ENCODE measurements around the gene STX2.
"Not testable (repeated sequence)": the region's sequence is repeated elsewhere in the genome, so short reads cannot be mapped to it uniquely, and the experiment has no call there.

STX2 gene

GRCh38 chr12:130838951-130839769, at the start of gene STX2:
Gene STX2, minus strand, starts transcription at chr12:130839250. Its CDS starts 151 bp downstream, at chr12:130839099.
- DNase-seq (ENCODE audit: low spot score), result peak; percentile 100

DNA sequence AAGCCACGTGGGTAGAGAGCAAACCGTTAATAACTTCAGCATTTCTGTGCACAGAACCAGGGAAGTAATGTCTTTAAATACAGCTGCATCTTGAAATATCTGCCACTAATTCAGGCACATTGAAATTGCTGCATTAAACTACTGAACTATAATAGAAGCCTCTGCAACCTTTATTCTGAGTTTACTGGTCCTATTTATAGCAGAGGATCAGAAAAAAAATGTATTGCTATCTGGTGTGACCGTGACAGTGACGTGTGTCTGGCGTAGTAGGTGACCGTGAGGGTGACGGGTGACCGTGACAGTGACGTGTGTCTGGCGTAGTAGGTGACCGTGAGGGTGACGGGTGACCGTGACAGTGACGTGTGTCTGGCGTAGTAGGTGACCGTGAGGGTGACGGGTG, 48.1 kb upstream of the STX2 start:
- not testable (repeated sequence) for DNase-seq (ENCODE audit: low spot score)

DNA sequence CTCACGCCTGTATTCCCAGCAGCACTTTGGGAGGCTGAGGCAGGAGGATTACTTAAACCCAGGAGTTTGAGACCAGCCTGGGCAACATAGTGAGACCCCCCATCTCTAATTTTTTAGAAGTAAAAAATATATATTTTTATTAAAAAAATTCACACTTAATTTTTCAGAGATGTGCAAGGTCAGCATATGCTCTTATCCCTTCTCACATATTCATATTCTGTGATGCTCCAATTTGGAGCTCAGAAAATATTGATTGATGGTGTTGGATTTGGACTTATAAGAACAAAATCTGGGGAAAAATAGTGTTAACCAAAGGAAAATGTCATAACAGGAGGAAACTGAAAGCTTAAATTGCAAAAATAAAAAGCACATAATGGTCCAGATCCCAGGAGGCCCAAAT, 42.5 kb upstream of the STX2 start:
- DNase-seq (ENCODE audit: low spot score), result no peak

DNA sequence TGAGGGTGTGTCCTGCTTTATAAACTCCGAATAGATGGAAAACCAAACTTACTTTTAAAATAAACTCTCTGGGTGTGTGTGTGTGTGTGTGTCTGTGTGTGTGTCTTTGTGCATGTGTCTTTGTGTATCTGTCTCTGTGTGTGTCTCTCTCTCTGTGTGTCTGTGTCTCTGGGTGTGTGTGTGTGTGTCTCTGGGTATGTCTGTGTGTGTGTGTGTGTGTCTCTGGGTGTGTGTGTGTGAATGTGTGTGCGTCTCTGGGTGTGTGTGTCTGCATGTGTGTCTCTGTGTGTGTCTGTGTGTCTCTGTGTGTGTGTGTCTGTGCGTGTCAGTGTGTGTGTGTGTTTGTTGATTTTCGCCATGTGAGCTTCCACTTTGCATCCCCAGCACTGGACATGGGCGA, 42.0 kb upstream of the STX2 start:
- no peak for DNase-seq (ENCODE audit: low spot score)

DNA sequence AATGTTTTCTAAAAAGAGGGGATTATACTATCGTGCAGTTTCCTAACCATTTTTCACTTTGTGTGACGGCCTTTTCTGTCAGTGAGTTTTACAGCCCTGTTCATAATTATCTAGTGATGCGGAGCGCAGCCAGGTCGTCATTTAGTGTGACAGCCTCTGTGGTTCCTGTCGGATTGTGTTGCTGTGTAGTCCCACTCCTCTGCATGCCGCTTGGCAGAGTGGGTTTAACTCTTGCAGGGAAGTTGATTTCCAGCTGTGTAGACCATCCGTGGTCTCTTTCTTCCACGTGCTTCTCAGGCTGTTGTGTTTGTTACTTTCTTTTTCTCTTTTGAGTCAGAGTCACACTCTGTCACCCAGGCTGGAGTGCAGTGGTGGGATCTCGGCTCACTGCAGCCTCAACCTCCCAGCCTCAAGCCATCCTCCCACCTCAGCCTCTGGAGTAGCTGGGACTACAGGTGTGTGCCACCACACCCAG, 41.4 kb upstream of the STX2 start:
- peak; percentile 17 for DNase-seq (ENCODE audit: low spot score)

GRCh38 chr12:130879781-130880389, 40.8 kb upstream of the STX2 start:
- DNase-seq (ENCODE audit: low spot score), result peak; percentile 22

GRCh38 chr12:130879212-130879686, 40.2 kb upstream of the STX2 start:
- DNase-seq (ENCODE audit: low spot score), result no peak

DNA sequence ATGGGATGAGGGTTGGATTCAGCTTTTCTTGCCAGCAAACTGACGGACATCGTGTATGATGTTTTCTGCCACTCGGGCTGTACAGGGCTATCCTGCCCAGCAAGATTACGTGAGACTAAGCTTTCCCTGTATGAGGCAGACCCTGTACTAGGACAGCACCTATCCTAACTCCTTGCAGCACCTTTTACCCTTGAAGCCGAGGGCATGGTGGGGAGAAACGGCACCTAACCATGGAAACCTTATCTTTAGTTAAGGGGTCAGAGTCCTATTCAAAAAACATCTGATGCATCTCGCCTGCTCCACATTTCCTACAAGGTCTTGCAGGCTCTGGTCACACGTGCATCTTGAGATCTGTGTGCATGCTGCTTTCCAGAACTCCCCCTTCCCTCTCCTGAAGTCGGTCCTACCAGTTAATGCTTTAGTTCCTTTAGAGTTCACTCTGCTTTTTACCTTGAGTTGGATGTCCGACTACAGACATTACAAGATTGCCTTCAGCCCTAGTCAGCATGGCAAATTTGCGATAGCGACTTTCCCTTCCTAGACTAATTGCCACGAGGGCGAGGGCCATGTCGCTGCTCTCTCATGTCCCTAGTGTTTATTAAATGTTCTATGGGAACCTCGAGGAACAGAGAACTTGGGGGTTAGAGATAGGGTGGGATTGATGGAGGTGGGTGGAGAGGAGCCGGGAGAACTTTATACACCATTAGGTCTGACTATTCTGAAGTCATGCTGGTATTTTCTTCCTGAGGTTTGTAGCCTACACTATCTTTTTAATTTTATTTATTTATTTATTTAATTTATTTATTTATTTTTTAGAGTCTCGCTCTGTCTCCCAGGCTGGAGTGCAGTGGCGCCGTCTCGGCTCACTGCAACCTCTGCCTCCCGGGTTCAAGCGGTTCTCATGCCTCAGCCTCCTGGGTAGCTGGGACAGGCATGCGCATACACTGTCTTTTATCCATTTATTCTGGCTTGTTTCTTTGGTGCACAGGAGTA, 39.4 kb upstream of the STX2 start:
- no peak for DNase-seq (ENCODE audit: low spot score)

DNA sequence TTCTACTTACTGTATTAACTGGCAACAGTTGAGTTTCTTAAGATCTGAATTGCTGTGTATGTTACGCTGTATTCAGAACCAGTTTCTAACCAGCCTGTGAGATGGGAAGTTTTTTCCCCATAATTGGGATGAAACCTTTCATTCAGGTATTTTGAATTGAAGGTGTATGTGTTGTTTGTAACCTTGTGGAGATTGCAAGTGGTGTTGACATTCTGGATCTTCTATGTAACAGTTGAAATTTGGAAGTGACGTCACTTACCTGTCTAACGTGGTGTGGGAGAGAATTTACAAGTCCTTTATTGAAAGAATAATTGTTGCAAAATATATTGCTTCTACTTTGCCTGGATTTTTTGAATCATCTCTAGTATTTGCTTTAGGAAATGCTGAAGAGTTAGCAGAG, 38.3 kb upstream of the STX2 start:
- DNase-seq (ENCODE audit: low spot score), result no peak

DNA sequence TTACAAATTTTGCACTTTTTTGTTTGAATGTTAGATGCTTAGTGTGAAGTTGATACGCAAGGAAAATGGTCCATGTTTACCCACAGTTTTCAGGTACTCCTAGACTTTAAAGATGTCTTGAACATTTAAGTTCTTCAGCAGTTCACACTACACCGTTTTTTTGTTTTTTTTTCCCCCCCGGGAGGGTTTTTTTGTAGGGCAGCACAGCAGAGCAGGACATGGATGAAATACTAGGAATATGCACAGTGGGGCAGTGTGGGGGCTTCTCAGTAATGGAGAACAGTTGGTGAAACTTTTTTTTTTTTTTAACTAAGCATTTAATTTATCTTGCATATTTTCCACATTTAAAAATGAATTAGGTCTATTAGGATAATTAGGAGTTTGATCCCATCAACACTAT, 37.7 kb upstream of the STX2 start:
- no peak for DNase-seq (ENCODE audit: low spot score)

DNA sequence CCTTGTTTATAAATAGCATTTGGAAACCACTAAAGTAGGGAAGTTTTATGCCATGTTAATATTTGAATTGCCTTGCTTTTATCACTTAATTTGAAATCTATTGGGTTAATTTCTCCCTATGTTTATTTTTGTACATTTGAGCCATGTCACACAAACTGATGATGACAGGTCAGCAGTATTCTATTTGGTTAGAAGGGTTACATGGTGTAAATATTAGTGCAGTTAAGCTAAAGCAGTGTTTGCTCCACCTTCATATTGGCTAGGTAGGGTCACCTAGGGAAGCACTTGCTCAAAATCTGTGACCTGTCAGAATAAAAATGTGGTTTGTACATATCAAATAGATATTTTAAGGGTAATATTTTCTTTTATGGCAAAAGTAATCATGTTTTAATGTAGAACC, 37.2 kb upstream of the STX2 start:
- DNase-seq (ENCODE audit: low spot score), result no peak

DNA sequence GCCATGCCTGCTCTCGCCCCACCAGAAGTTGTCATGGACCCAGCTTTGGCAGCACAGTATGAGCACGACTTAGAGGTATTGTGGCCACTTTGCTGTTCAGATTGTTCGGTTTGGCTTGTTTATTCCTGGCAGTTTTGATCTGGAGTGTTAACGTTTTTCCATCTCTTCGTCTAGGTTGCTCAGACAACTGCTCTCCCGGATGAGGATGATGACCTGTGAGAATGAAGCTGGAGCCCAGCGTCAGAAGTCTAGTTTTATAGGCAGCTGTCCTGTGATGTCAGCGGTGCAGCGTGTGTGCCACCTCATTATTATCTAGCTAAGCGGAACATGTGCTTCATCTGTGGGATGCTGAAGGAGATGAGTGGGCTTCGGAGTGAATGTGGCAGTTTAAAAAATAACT, 36.7 kb upstream of the STX2 start:
- not testable (repeated sequence) for DNase-seq (ENCODE audit: low spot score)

GRCh38 chr12:130875193-130875592, 36.1 kb upstream of the STX2 start:
- DNase-seq (ENCODE audit: low spot score), result no peak

DNA sequence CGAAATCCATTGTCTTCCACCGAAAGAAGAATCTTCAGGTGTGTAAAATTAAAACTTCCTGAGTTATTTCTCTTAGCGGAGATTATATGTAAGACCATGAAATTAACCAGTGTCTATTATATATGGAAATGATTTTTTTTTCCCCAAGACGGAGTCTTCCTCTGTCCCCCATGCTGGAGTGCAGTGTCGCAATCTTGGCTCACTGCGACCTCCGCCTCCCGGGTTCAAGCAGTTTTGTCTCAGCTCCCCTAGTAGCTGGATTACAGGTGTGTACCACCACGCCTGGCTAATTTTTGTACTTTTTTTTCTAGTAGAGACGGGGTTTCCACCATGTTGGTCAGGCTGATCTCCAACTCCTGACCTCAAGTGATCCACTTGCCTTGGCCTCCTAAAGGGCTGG, 35.6 kb upstream of the STX2 start:
- DNase-seq (ENCODE audit: low spot score), result no peak

DNA sequence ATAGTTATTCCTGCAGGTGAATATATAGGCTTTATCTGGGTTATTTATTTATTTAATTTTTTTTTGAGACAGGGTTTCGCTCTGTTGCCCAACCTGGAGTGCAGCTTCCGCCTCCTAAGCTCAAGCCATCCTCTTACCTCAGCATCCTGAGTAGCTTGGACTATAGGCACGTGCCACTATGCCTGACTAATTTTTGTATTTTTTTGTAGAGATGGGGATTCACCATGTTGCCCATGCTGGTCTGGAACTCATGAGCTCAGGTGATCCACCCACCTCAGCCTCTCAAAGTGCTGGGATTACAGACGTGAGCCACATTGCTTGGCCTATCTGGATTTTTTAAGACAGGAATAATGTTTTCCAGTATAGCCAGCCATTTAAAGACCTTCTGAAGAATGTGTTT, 34.8 kb upstream of the STX2 start:
- no peak for DNase-seq (ENCODE audit: low spot score)

- no peak for DNase-seq (ENCODE audit: low spot score)
These were observed 34.2 kb upstream of the STX2 start for GRCh38 chr12:130873106-130873795.

DNA sequence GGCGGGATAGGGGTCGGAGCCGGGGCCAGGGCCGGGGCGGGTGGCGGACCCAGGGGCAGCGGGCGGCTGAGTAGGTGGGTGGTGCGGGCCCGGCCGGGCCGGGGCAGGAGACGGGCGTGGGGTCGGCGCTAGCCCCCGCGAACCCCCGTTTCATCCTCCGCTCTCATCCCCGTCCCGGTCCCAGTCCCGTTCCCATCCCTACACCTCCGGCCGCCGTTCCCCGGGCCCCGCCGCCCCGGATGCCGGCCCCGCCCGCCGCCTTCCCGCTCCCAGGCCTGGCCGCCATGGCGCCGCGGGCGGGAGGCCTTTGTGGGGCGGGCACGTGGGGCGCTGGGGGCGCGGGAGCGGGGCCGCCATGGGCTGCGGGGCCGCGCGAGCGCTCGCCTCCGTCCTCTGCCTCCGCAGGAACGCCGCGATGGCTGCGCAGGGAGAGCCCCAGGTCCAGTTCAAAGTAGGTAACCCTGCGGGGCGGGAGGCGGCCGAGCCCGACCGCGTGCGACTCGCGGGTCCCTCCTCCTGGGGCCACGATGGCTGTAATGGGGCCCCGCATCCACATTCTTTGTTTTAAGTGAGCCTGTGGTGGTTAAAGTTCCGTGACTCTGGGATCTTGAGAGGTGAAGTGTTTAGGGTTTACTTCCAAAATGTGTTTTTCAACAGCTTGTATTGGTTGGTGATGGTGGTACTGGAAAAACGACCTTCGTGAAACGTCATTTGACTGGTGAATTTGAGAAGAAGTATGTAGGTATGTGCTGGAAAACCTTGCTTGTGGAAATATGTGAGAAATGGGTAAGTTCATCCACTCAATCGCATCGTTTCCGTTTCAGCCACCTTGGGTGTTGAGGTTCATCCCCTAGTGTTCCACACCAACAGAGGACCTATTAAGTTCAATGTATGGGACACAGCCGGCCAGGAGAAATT, 33.4 kb upstream of the STX2 start:
- DNase-seq (ENCODE audit: low spot score), result peak; percentile 77

GRCh38 chr12:130871286-130872178, 32.5 kb upstream of the STX2 start, which contains the start of gene RAN:
Gene RAN, plus strand, starts transcription at chr12:130872066. Its CDS starts 528 bp downstream, at chr12:130872594.
- peak; percentile 100 for DNase-seq (ENCODE audit: low spot score)

Data from AG20443 (cell line).